ENCODE measurements around the gene CHD6. TPM values are rescaled to one million over a fixed set of nuclear protein-coding genes. Genes with fewer than 3 reads are reported as not detected.

CHD6 gene
- total and polyA plus RNA-seq, 2 experiments from 2014 or later: 41.0 to 158 TPM

DNA sequence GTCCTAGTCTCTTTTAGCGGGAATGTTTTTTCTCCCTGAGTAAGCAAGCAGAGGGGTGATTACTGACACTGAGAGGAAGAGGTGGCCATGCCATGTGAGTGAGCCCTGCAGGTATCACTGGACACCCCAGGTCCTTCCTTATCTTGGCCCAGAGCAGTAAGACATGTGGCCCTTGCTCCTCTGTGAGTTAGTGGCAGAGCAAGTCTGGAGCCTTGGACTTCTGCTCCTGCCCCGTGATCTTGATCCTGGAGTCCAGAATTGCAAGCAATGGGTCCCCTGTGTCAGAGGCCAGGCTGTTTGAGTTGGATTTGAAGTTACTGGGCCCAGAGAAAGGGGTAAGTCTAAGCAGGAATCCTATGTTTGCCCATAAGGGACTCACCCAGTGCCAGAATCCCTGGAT, 159.4 kb downstream of the CHD6 start:
- H3K79me2 ChIP-seq (replicated peaks; ENCODE audit: insufficient read depth): no peaks in the 10 kb centered on the region
- H3K4me3 ChIP-seq: no peak overlapping the region
- Mint-ChIP-seq H3K27ac (0 out of 2 replicates have a peak overlapping the region, but pooled peaks have one; percentile 17), H3K9me3 (peaks cover 13% of the 10 kb centered on the region), H3K27me3 (ENCODE audit: insufficient read depth, low read depth, poor library complexity) (no peaks in the 10 kb centered on the region), H3K4me1 (no peaks in the 10 kb centered on the region), H3K4me3 (no peak overlapping the region), H3K36me3 (ENCODE audit: low read depth) (peaks cover 68% of the 10 kb centered on the region)
- ATAC-seq: no peak
- TF ChIP-seq ZNF331 (CRISPR knock-in tag; IDR thresholded peaks at IDR 0.05; ENCODE audit: low read depth): no peak
- no peak for TF ChIP-seq CREB1 (CRISPR knock-in tag; IDR thresholded peaks at IDR 0.05; ENCODE audit: low read depth)
- TF ChIP-seq ZNF114 (CRISPR knock-in tag; IDR thresholded peaks at IDR 0.05): no peak
- TF ChIP-seq EZH2 (IDR thresholded peaks at IDR 0.05; ENCODE audit: low read depth, unreplicated experiment): no peak
- TF ChIP-seq, protein P1, sequence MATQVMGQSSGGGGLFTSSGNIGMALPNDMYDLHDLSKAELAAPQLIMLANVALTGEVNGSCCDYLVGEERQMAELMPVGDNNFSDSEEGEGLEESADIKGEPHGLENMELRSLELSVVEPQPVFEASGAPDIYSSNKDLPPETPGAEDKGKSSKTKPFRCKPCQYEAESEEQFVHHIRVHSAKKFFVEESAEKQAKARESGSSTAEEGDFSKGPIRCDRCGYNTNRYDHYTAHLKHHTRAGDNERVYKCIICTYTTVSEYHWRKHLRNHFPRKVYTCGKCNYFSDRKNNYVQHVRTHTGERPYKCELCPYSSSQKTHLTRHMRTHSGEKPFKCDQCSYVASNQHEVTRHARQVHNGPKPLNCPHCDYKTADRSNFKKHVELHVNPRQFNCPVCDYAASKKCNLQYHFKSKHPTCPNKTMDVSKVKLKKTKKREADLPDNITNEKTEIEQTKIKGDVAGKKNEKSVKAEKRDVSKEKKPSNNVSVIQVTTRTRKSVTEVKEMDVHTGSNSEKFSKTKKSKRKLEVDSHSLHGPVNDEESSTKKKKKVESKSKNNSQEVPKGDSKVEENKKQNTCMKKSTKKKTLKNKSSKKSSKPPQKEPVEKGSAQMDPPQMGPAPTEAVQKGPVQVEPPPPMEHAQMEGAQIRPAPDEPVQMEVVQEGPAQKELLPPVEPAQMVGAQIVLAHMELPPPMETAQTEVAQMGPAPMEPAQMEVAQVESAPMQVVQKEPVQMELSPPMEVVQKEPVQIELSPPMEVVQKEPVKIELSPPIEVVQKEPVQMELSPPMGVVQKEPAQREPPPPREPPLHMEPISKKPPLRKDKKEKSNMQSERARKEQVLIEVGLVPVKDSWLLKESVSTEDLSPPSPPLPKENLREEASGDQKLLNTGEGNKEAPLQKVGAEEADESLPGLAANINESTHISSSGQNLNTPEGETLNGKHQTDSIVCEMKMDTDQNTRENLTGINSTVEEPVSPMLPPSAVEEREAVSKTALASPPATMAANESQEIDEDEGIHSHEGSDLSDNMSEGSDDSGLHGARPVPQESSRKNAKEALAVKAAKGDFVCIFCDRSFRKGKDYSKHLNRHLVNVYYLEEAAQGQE (IDR thresholded peaks at IDR 0.05; ENCODE audit: unreplicated experiment): no peak
- TF ChIP-seq JUNB (IDR thresholded peaks at IDR 0.05; ENCODE audit: unreplicated experiment): no peak
- TF ChIP-seq NANOG (IDR thresholded peaks at IDR 0.05; ENCODE audit: borderline replicate concordance): no peak
- TF ChIP-seq, protein P2, sequence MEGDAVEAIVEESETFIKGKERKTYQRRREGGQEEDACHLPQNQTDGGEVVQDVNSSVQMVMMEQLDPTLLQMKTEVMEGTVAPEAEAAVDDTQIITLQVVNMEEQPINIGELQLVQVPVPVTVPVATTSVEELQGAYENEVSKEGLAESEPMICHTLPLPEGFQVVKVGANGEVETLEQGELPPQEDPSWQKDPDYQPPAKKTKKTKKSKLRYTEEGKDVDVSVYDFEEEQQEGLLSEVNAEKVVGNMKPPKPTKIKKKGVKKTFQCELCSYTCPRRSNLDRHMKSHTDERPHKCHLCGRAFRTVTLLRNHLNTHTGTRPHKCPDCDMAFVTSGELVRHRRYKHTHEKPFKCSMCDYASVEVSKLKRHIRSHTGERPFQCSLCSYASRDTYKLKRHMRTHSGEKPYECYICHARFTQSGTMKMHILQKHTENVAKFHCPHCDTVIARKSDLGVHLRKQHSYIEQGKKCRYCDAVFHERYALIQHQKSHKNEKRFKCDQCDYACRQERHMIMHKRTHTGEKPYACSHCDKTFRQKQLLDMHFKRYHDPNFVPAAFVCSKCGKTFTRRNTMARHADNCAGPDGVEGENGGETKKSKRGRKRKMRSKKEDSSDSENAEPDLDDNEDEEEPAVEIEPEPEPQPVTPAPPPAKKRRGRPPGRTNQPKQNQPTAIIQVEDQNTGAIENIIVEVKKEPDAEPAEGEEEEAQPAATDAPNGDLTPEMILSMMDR (conservative IDR thresholded peaks at IDR 0.05; ENCODE audit: low read depth in 2 of 2): no peak
- no peak for TF ChIP-seq POLR2AphosphoS5 (IDR thresholded peaks at IDR 0.05; ENCODE audit: low read depth)
- TF ChIP-seq, protein P3, sequence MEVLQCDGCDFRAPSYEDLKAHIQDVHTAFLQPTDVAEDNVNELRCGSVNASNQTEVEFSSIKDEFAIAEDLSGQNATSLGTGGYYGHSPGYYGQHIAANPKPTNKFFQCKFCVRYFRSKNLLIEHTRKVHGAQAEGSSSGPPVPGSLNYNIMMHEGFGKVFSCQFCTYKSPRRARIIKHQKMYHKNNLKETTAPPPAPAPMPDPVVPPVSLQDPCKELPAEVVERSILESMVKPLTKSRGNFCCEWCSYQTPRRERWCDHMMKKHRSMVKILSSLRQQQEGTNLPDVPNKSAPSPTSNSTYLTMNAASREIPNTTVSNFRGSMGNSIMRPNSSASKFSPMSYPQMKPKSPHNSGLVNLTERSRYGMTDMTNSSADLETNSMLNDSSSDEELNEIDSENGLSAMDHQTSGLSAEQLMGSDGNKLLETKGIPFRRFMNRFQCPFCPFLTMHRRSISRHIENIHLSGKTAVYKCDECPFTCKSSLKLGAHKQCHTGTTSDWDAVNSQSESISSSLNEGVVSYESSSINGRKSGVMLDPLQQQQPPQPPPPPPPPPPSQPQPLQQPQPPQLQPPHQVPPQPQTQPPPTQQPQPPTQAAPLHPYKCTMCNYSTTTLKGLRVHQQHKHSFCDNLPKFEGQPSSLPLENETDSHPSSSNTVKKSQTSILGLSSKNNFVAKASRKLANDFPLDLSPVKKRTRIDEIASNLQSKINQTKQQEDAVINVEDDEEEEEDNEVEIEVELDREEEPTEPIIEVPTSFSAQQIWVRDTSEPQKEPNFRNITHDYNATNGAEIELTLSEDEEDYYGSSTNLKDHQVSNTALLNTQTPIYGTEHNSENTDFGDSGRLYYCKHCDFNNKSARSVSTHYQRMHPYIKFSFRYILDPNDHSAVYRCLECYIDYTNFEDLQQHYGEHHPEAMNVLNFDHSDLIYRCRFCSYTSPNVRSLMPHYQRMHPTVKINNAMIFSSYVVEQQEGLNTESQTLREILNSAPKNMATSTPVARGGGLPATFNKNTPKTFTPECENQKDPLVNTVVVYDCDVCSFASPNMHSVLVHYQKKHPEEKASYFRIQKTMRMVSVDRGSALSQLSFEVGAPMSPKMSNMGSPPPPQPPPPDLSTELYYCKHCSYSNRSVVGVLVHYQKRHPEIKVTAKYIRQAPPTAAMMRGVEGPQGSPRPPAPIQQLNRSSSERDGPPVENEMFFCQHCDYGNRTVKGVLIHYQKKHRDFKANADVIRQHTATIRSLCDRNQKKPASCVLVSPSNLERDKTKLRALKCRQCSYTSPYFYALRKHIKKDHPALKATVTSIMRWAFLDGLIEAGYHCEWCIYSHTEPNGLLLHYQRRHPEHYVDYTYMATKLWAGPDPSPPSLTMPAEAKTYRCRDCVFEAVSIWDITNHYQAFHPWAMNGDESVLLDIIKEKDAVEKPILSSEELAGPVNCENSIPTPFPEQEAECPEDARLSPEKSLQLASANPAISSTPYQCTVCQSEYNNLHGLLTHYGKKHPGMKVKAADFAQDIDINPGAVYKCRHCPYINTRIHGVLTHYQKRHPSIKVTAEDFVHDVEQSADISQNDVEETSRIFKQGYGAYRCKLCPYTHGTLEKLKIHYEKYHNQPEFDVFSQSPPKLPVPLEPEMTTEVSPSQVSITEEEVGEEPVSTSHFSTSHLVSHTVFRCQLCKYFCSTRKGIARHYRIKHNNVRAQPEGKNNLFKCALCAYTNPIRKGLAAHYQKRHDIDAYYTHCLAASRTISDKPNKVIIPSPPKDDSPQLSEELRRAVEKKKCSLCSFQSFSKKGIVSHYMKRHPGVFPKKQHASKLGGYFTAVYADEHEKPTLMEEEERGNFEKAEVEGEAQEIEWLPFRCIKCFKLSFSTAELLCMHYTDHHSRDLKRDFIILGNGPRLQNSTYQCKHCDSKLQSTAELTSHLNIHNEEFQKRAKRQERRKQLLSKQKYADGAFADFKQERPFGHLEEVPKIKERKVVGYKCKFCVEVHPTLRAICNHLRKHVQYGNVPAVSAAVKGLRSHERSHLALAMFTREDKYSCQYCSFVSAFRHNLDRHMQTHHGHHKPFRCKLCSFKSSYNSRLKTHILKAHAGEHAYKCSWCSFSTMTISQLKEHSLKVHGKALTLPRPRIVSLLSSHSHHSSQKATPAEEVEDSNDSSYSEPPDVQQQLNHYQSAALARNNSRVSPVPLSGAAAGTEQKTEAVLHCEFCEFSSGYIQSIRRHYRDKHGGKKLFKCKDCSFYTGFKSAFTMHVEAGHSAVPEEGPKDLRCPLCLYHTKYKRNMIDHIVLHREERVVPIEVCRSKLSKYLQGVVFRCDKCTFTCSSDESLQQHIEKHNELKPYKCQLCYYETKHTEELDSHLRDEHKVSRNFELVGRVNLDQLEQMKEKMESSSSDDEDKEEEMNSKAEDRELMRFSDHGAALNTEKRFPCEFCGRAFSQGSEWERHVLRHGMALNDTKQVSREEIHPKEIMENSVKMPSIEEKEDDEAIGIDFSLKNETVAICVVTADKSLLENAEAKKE (CRISPR knock-in tag; IDR thresholded peaks at IDR 0.05): no peak
- no peak for TF ChIP-seq STAT1 (IDR thresholded peaks at IDR 0.05; ENCODE audit: unreplicated experiment)
- TF ChIP-seq, protein P4, sequence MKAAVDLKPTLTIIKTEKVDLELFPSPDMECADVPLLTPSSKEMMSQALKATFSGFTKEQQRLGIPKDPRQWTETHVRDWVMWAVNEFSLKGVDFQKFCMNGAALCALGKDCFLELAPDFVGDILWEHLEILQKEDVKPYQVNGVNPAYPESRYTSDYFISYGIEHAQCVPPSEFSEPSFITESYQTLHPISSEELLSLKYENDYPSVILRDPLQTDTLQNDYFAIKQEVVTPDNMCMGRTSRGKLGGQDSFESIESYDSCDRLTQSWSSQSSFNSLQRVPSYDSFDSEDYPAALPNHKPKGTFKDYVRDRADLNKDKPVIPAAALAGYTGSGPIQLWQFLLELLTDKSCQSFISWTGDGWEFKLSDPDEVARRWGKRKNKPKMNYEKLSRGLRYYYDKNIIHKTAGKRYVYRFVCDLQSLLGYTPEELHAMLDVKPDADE (IDR thresholded peaks at IDR 0.05): no peak
- no peak overlapping the region for H2AFZ ChIP-seq
- H3K4me1 ChIP-seq (ENCODE audit: insufficient read depth): no peaks in the 10 kb centered on the region
- DNase-seq (ENCODE audit: low spot score): no peak
- no peak overlapping the region for H3K4me2 ChIP-seq
- 0 out of 2 replicates have a peak, but pooled peaks cover 2% of the 10 kb centered on the region for H3K9me2 ChIP-seq (ENCODE audit: insufficient read depth)
- no peaks in the 10 kb centered on the region for H3K27me3 ChIP-seq (ENCODE audit: insufficient read depth)
- H4K20me1 ChIP-seq (replicated peaks; ENCODE audit: insufficient read depth): no peaks in the 10 kb centered on the region; the same call in none of the 2 replicates
- H3F3A ChIP-seq (replicated peaks; ENCODE audit: low read depth): no peaks in the 10 kb centered on the region
- peaks cover 36% of the 10 kb centered on the region; the same call in 1 of the 2 replicates for H3K36me3 ChIP-seq (ENCODE audit: insufficient read depth)
- no peak overlapping the region for H3K27ac ChIP-seq (ENCODE audit: low read depth)
